ACHN (cell line): Measurements from ENCODE around the gene ARPC4.
A peak's percentile ranks its signal among the peaks of the same experiment; 100 is the strongest.

Experiments
- DNase-seq: peaks from one replicate; pipeline ENCODE4 v3.0.0-alpha.2; 2015
- in situ Hi-C: cut with HindIII; loops from 2 replicates; pipeline ENCODE4 v1.10.0; 2017; ENCODE audit warnings: low sequenced_read_pairs, low pct_ligation_motif_present, low pct_unique_long_range_greater_than_20kb

ARPC4 gene

GRCh38 chr3:9809615-9810432 lies 16.9 kb downstream of the ARPC4 start, which contains the start of gene TTLL3:
Gene TTLL3 (plus strand): TSS chr3:9810262. CDS start chr3:9810662, 400 bp downstream.
- in situ Hi-C loops: no loop called here
- peak; percentile 63 for DNase-seq

GRCh38 chr3:9810433-9810770 lies 17.5 kb downstream of the ARPC4 start:
- no peak for DNase-seq
- in situ Hi-C loops: no loop called here

GRCh38 chr3:9810846-9811245 lies 18.0 kb downstream of the ARPC4 start:
- in situ Hi-C loops: no loop called here
- DNase-seq: no peak

- no peak for DNase-seq
- in situ Hi-C loops: no loop called here
Observed at GRCh38 chr3:9812870-9813483, 20.1 kb downstream of the ARPC4 start.

GRCh38 chr3:9815986-9816385 lies 23.1 kb downstream of the ARPC4 start:
- in situ Hi-C loops: no loop called here
- DNase-seq: no peak

GRCh38 chr3:9817436-9817835 lies 24.6 kb downstream of the ARPC4 start:
- in situ Hi-C loops: no loop called here

GRCh38 chr3:9818666-9819335 lies 25.9 kb downstream of the ARPC4 start:
- in situ Hi-C loops: no loop called here
- no peak for DNase-seq

More at GRCh38 chr3:9817436-9817835, 24.6 kb downstream of the ARPC4 start:
- no peak for DNase-seq

GRCh38 chr3:9820543-9820942 lies 27.7 kb downstream of the ARPC4 start:
- in situ Hi-C loops: no loop called here
- no peak for DNase-seq

GRCh38 chr3:9820946-9821345 lies 28.1 kb downstream of the ARPC4 start:
- in situ Hi-C loops: no loop called here
- DNase-seq: peak; percentile 12

GRCh38 chr3:9825451-9826040 lies 32.7 kb downstream of the ARPC4 start:
- in situ Hi-C loops: no loop called here
- DNase-seq: no peak

GRCh38 chr3:9826815-9827573 lies 34.1 kb downstream of the ARPC4 start:
- in situ Hi-C loops: no loop called here
- DNase-seq: peak; percentile 28

GRCh38 chr3:9828801-9829755 lies 36.2 kb downstream of the ARPC4 start:
- no peak for DNase-seq
- in situ Hi-C loops: no loop called here

GRCh38 chr3:9831253-9831652 lies 38.4 kb downstream of the ARPC4 start:
- in situ Hi-C loops: no loop called here
- no peak for DNase-seq

GRCh38 chr3:9833078-9833477 lies 40.2 kb downstream of the ARPC4 start:
- no peak for DNase-seq
- in situ Hi-C loops: no loop called here

- in situ Hi-C loops: no loop called here
- no peak for DNase-seq
Observed at GRCh38 chr3:9834520-9835380, 41.9 kb downstream of the ARPC4 start.

GRCh38 chr3:9837701-9838582 lies 45.1 kb downstream of the ARPC4 start:
- DNase-seq: no peak
- in situ Hi-C loops: no loop called here
